Activated CD4-positive, alpha-beta T cell treated with anti-CD3 and anti-CD28 coated beads, Interleukin-2, amount 50 U/mL, for 1 hour (primary cell): ENCODE data around the gene CUL4A.
"Not testable (repeated sequence)": the region's sequence is repeated elsewhere in the genome, so short reads cannot be mapped to it uniquely, and the experiment has no call there.

Experiments
- DNase-seq: peaks from one replicate; pipeline ENCODE4 v3.0.0-alpha.2; 2020

Gene CUL4A

DNA sequence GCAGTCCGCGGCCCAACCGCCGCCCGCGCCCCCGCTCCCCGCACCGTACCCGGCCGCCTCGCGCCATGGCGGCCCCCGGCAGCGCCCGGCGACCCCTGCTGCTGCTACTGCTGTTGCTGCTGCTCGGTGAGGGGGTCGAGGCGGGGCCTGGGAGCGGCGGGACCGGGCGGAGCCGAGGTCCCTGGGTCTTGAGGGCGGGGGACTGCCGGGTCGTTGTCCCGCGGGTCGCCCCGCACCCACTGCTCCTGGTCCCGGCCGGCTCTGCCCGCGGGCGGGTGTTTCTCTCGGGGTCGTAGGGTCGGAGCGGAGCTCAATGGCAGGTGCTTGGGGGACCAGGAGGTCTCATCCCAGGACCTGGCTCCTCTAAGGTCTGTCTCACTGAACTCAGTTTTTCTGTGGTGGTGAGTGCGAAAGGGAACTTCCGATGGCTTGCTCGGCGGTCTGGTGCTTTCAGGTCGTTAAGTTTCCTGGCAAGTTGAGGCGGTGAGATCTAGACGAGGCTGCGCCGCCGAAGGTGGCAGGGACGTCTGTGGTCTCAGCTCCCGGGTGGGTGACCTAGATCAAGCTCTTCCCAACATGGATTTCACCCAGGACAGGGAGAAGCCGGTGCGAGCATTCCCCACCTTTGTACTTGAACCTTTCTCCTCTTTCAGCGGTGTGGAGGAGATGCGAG is 88.1 kb downstream of the CUL4A start:
- peak; percentile 45 for DNase-seq

DNA sequence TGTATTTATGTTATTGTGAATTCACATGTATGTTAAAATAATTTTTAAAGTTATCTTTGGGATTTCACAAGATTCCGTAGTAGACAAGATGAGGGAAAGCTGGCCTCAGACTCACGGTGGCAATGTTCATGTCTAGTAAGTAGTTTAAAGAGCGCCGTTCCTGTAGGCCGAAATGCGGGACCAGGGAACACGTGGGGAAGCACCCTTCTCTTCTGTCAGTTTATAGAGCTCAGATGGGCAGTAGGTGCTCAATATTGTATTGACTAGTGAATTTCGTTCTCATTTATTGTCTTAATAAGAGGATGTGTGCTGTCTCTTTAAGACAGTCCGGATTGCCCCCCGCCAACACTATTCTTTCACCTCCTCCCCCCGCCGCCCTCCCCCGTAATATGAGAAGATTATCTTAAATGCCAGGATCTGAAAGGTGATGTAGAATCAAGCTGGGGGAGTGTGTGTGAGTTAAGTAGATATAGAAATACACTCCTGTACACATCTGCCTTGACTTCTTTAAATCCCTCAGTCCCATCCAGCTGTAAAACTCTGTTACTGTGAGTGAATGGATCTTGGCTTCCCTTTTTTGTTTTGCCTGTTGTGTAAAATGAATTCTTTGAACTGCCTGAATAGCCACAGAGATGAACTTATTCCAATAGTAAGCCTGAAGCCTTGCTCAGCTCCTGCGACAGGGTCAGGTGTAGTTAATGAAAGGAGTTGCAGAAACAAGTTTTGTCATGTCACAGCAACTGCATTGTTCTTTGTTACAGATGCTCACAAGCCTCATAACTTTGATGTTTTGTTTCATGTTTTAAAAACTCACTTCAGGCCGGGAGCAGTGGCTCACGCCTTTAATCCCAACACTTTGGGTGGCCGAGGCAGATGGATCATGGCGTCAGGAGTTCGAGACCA is 88.9 kb downstream of the CUL4A start:
- no peak for DNase-seq

DNA sequence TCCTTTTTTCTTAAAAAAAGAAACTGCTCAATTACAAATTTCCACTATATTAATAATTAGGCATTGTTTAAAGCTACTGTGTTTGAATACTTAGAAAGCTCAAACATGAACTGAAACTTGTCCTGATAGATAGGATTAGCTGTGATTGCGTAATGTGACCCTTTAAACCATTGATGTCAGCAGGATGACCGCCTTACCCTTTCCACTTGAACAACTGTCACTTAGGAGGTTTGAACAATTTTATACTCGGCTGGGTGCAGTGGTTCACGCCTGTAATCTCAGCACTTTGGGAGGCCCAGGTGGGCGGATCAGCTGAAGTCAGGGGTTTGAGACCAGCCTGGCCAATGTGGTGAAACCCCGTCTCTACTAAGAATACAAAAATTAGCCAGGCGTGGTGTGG is 90.5 kb downstream of the CUL4A start:
- no peak for DNase-seq

DNA sequence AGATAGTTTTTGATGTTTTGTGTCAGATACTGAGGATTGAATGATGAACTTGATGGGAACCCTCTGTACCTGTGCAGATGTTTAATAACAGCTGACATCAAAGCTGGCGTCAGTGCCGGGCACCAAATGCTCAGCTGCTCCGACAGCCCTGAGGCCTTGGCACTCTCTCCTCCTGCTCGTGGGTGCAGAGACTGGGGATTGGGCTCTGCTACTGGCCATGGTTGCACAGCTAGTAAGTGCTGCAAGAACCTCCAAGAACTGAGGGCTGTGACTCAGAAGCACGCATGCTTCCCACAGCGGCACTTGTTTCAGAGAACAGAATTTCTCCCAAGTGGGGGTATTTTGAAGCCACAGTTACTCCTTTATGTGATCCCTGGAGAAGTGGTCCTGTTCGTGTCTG is 93.6 kb downstream of the CUL4A start:
- no peak for DNase-seq

DNA sequence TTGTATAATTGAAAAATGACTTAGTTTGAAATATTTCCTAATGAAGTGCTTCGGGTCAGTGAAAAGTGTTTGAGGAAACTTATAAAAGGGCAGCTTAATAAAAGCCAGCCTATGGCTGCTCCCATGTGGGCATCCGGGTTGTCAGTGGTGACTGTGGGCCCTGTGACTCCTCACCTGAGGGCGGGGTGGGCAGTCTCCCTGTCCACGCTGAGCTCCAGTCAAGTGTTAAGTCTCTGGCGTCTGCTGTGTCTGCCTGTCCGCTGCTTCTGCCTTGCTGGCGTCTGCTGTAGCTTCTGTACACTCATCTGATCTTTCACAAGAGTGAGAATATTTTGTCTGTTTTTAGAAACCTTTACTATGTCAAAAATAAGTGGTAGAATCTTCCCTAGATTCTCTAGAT is 94.7 kb downstream of the CUL4A start:
- DNase-seq: no peak

DNA sequence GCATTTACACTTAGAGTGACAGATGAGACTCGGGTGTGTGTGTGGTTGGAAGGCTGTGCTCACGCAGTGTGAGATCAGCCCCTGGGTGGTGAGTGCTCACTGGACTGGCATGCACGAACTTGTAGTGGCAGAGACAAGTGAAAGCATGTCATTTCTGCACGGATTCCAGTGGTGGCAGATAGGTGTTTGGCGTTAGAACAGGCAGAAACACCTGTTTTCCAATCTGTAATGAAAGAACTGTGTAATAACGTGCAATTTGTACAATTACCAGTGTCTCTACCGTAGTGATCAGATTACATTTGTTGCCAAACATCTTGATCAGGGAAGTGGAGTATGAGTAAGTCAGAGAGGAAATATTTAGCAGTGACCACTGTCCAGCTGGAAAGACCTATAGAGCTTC is 95.8 kb downstream of the CUL4A start:
- DNase-seq: no peak

DNA sequence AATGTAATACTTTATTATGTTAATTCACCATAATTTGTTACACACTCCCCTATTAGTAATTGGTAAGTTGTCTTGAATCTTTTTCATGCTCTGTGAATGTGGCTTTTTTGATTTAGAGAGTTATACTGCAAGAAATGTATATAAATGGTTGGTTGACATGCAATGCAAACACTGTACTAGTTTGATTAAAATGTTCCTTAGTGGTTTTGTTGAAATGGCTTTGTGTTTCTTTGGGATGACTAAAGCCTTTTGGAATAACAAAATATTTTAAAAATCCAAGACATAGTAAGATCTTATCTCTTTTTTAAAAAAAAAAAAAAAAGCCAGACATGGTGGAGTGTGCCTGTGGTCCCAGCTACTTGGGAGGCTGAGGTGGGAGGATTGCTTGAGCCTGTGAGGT is 98.1 kb downstream of the CUL4A start:
- no peak for DNase-seq

DNA sequence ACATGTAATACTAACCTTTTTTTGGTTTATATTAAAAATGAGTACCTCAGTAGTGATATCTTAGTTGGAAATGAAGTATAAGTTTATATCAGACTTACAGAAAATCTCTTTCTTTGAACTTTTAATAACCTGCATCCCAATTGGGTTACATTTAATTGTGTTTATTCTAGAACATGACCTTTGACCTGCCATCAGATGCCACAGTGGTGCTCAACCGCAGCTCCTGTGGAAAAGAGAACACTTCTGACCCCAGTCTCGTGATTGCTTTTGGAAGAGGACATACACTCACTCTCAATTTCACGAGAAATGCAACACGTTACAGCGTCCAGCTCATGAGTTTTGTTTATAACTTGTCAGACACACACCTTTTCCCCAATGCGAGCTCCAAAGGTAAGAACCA is 100.1 kb downstream of the CUL4A start:
- no peak for DNase-seq

DNA sequence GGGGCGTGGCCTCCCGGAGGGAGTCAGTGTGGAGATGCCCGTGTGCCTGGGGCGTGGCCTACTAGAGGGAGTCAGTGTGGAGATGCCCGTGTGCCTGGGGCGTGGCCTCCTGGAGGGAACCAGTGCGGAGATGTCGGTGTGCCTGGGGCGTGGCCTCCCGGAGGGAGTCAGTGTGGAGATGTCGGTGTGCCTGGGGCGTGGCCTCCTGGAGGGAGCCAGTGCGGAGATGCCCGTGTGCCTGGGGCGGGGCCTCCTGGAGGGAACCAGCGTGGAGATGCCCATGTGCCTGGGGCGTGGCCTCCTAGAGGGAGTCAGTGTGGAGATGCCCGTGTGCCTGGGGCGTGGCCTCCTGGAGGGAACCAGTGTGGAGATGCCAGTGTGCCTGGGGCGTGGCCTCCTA is 104.7 kb downstream of the CUL4A start:
- DNase-seq: not testable (repeated sequence)

DNA sequence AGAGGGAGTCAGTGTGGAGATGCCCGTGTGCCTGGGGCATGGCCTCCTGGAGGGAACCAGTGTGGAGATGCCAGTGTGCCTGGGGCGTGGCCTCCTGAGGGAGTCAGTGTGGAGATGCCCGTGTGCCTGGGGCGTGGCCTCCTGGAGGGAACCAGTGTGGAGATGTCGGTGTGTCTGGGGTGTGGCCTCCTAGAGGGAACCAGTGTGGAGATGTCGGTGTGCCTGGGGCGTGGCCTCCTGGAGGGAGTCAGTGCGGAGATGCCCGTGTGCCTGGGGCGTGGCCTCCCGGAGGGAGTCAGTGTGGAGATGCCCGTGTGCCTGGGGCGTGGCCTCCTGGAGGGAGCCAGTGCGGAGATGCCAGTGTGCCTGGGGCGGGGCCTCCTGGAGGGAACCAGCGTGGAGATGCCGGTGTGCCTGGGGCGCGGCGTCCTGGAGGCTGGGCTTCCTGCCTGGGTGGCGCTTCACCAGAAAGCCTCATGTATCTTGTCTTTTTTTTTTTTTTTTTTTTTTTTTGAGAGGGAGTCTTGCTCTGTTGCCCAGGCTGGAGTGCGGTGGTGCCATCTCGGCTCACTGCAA is 105.6 kb downstream of the CUL4A start:
- DNase-seq: not testable (repeated sequence)

DNA sequence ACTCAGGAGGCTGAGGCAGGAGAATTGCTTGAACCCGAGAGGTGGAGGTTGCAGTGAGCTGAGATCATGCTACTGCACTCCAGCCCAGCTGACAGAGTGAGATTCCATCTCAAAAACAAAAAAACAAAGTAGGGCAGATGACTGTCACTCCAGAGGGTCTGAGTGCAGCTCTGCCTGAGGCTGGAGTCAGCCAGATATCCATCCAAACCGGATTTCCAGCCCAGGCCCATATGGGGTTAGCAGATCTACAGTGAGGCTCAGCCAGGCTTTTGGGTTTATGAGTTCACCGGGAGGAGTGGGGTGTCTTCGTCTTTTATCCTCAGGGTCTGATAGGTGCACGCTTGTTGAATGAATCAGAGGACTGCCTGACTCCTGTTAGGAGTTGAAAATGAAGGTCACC is 106.6 kb downstream of the CUL4A start:
- no peak for DNase-seq
